SK-N-DZ (cell line): ENCODE results near the gene CALN1. TPM values are rescaled to one million over a fixed set of nuclear protein-coding genes. Genes with fewer than 3 reads are reported as not detected.
"Not testable (repeated sequence)": the region's sequence is repeated elsewhere in the genome, so short reads cannot be mapped to it uniquely, and the experiment has no call there.

ENCODE experiments used
- DNase-seq: peaks from one replicate; pipeline ENCODE4 v3.0.0-alpha.2; 2015; ENCODE audit warnings: low spot score
- polyA plus RNA-seq, 2 experiments: library from polyadenylated mRNA; depleted of rRNA; stranded (reverse); fragments of >200 nt; gene quantifications; 2 replicates each; pipeline ENCODE4 v1.2.3, GENCODE V29; 2014

CALN1 gene
- polyA plus RNA-seq (2014; cell fraction: cytosol; rRNA removed): 0.01 TPM in 1 of 2 replicates, not detected in the other
- not detected in 2 replicates for polyA plus RNA-seq (2014; cell fraction: nucleus; rRNA removed)

DNA sequence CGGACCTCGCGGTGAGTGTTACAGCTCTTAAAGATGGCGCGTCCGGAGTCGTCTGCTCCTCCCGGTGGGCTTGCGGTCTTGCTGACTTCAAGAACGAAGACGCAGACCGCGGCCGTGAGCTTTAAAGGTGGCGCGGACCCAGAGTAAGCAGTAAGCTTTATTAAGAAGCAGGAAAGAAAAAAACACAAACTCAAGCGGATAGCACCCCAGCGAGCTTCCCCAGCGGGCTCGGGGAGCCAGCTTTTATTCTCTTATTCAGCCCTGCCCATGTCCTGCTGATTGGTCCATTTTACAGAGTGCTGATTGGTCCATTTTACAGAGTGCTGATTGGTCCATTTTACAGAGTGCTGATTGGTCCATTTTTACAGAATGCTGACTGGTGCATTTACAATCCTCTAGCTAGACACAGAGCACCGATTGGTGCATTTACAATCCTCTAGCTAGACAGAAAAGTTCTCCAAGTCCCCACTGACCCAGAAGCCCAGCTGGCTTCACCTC lies at the start of gene CALN1:
Gene CALN1, minus strand, starts transcription at position 218 of the 498 bp plus-strand sequence.
- DNase-seq: not testable (repeated sequence)

DNA sequence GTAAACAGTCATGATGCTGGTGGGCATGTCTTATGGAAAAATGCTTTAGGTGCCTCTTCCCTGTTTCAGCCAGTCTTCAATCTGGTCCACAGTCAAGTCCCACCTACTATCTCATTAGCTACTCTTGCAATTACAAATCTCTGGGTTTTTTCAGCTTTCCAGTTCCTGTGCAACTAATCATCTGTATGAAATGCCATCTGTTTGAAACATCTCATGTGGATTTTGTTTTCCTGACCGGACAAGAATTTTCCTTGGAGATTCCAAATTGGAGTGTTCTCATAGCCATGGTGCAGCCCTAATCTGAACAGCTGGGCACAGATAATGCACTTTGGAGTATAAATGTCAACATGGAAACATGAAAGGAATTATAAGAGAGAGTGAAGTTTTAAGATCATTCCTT lies 41.3 kb upstream of the CALN1 start:
- DNase-seq: no peak

DNA sequence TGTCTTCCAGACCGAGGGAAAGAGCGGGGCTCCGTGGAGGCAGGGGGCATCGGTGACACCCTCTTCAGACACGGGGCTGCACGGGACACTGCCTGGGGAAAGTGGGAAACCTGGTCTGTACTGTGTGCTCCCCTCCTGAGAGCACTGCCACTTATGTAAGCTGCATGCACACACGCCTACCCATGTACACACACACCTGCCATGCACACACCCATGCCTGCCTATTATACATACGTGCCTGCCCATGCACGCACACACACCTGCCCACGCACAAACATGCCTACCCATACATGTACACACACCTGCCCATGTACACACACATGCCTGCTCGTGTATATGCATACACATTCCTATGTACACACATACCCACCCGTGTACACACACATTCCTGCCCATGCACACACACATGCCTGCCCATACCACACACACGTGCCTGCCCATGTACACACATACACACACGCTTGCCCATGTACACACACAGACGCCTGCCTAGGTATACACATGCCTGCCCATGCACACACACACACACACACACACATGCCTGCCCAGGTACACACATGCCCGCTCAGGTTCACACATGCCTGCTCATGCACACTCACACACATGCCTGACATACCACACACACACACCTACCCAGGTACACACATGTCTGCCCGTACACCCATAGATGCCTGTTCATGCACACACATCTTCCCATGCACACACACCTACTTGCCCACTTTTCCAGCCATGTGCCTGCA lies 35.5 kb upstream of the CALN1 start:
- DNase-seq: no peak

DNA sequence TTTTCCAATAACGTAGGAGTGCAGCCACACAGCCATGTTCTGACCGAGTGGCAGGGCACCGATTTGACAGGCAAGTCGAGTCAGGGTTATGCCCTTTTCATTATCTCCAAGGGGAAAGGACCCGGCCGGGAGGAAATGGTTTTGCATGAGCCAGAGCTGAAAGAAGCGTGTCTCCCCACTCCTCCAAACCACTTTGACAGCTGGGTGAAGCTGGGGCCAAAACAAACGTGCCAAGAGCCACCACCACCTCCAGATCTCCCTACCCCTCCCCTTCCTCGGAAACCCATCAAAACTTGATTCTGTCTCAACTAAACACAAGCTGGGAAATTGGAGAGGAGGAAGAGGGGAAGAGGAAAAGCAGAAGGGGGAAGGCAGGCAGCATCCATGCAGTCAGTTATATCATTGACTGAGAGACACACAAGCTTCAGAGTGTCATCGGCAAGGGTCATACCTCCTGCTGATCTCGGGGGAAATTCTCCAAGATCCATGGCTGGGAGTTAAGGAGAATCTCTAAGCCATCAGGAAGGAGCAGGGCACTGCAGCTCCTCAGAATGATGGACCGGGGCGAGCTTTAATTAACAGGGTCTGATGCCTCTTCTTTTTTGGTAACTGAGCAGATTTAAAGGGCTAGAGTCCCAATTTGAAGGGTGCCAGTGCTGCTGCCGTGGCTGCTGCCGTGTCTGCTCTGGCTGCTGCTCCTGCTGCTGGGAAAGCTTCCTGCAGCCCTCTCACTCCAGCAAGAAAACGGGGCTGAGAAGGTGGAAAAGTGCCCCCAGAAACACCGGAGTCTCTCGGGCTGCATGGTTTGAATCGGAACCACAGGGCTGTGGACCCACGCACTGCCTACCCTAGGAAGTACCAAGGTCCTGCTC lies 34.7 kb upstream of the CALN1 start:
- DNase-seq: no peak

DNA sequence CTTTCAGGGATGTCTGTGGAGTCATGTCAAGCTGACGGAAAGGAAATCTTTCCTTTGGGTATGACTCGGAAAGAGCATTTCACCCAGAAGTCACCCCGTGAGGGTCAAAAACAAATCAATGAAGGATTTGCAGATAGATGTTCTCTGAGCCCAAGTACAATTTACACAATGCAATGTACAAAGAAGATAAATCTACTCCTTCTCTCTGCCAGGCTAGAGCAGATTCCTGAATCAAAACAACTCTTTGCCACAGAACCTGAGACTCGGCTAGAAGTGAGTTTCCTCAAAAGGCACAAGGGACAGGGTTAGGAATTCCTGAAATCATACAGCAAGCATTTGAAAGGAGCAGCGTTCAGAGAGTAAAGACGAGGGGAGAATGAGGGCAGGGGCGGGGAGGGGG lies 34.0 kb upstream of the CALN1 start:
- no peak for DNase-seq

DNA sequence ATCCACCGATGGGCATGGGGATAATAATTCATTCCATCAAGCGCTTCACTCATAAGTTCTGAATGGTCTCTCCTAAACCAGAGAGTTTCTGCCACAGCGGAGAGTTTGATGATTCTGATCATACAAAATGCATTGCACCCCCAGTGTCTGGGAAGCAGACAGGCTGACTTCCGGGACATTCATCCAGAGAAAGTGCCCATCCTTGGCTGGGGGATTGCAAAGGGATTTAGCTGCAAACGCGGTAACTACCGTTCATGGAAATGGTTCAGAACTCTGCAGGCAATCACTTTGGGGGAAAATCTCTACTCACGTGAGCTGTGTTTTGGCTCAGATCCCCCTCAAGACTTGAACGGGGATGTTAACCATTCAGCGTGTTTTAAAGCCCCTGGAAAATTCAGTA lies 33.4 kb upstream of the CALN1 start:
- DNase-seq: no peak

DNA sequence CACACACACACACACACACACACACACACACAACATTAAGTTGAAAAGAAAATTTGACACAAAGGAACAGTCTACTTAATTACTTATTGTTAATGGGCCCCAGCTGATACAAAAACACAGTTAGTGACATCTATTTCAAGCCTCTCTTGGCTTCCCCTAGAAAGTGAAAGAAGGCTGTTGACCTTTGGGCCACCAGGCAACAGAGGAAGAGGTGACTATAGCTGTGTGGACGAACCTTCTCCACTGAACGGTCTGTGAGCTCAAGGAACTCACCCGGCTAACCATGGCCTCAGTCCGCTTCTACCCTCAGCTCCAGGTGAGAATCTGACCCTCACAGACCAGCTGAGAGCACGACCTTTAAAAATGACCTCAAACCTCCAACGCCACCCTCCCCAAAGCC lies 32.9 kb upstream of the CALN1 start:
- DNase-seq: no peak

DNA sequence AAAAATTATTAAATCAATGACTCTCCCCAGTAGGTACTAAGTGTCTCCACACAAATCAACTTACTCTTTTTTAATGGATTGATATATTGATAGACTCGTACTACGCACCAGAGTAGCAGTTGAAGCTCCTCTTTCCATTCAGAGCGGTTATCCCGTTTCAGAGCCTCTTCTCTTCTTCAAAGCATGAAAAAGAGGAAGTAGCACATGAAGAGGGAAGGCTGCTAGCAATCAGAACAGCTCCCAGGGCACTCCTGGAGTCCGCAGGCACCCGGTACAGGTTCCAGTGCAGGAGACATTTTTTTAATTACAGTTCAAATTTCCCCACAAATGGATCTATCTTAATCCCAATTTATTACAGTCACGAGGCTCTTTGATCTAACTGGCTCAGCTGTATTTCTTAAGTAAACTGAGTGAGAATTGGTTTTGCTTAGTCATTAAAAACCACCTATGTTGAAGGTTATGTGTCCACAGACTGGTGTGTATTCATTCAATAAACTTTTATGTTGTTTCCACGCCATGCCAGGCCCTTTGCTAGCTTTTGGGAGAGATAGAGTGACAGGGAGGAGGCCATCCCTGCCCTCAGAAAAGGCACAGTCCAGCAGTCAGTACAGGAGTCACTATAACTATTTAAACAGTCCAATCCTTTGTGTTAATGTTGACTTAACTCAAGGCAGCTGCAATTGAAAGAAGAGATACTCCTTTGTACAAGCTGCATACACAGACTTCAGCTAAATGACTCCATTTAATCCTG lies 32.1 kb upstream of the CALN1 start:
- DNase-seq: no peak

DNA sequence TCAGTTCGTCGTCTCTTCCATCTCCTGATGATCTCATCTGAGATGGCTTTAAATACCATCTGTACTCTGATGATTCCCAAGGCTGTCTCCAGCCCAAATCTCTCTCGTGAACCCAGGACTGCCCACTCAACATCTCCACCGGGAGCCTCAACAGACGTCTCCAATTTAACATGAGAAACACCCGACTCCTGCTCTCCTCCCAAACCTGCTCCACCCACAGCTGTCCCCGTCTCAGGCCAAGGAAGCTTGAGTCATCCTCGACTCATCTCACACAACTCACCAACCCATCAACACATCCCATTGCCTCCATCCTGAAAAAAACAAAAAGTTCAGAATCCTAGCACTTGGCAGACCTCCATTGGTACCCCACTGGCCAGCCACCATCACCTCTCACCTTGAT lies 29.7 kb upstream of the CALN1 start:
- no peak for DNase-seq

DNA sequence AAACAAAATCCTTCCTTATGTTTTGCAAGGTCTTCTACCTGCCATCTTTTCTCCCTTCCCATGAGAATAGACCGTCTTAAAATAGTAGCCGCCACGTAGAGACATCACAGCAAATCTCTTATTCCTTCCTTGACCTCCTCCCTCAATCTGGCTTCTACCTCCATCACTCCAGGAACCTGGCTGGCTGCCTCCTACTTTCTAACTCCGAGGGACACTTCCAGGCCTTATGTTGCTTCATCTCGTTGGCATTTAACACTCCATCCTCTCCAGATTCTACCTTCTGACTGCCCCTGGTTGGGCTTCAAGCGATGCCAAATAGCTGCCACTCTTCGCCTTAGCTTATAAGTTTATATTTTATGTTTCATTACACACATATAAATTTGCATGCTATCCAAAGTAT lies 26.4 kb upstream of the CALN1 start:
- no peak for DNase-seq

DNA sequence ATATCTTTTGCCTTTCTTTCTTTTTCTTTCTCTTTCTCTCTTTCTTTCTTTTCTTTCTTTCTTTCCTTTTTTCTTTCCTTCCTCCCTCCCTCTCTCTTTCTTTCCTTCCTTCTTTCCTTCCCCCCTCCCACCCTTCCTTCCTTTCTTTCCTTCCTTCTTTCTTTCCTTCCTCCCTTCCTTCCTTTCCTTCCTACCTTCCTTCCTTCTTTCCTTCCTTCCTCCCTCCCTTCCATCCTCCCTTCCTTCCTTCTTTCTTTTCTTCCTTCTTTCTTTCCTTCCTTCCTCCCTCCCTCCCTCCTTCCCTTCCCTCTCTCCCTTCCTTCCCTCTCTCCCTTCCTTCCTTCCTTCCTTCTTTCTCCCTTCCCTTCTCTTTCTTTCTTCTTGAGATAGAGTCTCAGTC lies 25.5 kb upstream of the CALN1 start:
- DNase-seq: no peak

DNA sequence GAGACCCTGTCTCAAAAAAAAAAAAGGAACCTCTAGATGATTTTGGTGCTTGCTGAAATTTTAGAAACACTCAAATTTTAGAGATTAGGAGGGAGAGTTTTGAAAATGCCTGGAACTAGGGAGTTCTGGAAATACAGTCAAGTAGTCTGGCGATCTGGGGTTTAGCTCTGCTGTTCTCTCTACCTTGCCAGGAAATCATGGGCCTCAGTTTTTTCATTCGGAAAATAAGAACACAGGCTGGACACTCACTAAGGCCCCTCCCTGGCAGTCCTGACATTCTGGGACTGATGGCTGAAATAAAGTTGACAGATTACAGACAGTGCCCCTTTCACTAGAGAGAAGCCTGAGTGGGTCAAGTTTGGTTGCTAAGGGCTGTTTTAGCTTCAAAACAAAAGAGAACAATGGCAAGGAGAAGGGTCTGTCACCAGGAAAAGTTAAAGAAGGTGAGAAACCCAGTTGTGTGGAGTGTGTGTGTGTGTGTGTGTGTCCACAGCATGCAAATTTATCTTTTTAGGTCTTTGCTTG lies 25.0 kb upstream of the CALN1 start:
- DNase-seq: no peak

DNA sequence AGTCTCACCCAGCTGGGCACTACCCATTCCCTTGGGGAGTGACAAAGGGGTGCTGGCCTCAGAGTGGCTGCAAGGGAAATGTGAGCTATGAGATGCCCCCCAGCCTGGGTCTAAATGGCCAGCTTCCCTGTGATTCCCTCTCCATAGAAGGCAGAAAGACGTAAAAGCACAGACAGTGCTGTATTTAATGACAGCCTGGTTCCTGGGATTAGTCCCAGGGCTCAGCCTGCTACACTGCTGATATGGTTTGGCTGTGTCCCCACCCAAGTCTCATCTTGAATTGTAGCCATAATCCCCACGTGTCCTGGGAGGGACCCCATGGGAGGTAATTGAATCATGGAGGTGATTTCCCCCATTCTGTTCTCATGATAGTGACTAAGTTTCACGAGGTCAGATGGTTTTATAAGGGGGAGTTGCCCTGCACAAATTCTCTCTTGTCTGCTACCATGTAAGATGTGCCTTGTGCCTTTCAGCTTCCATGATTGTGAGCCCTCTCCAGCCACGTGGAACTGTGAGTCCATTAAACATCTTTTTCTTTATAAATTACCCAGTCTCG lies 23.9 kb upstream of the CALN1 start:
- no peak for DNase-seq

DNA sequence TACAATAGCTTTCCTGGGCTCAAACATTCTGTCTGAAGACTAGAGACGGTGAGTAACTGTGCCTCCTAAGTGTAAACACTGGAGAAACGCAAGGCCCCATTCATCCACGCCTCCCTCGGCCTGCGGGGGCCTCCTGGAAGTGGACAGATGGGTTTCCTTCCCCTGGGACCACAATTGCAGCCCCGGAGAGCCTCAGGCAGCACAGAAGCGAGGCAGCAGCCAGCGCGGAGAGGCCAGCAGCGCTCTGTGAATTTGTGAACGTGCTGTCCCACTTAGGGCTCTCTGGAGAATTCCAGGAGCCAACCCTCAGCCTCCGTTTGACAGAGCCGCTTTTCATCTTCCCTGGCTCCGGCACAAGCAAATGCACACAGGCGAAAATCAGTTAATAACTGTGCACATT lies 23.2 kb upstream of the CALN1 start:
- DNase-seq: peak; percentile 66

DNA sequence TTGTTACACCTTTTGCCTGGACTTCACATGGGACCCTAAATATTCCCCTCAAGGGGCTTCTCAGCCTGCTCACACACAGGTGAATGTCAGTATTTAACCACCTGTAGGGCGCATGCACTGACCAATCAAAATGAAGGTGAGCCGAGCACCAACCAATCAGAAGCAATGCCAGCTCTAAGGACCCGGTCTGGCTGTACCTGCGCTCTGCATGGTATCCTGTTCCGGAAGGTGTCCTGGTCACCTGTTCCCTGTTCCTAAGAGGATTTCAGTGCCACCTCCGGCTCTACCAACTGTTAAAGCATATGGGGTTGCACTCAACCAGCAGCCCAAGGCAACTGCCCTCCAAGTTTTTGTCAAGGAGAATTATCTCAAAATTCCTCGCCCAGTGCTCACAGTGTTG lies 18.4 kb upstream of the CALN1 start:
- DNase-seq: no peak

DNA sequence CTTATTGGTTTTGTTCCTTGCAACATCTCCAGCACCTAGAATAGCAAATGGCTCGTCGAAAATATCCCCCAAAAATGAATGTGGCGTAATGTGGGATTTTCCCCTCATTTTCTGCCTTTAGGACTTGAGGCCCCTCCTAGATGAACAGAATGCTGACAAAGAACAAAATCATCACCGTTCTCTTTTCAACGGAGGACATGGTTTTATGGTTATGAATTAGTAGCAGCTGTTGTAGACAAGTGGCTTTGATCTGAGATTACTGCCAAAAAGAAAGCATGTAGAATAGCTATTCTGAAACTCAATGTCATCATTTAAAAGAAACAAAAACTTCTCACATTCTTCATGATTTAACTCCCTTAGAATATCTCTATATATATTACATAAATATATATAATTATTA lies 17.2 kb upstream of the CALN1 start:
- no peak for DNase-seq

DNA sequence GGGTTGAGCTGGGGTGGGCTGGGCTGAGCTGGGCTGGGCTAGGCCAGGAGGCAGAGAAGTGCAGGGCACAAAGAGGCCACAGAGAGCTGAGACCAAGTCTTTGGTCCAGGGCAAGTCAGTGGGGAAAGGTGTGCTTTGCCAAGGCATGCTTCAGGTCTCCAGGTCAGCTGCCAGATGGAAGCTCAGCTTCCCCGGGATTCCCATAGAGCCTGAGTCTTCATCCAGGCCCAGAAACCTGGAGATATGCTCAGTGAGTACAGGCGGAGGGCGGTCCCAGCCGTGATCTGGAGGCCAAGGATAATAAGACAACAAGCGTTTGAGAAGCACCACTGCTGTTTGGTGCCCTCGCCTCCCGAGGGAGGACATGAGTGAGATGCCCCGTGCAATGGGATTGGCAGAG lies 4.7 kb upstream of the CALN1 start:
- no peak for DNase-seq

DNA sequence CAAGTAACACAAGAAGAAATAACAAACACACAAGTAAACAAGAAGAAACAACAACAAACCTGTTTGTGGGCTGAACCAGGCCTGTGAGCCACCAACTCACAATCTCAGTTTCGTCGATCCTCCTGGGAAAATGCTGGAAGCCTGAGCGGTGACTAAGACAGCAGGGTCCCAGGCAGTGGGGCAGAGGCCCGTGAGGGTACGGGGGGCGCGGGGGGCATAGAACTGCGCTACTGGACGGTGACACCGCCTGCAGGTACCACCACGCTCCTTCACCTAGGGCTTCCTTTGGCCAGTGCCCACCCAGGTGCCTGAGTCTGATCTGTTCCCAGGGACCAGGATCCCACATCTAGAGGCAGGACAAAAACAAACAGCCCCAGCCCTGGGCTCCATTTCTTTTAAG lies 3.4 kb upstream of the CALN1 start:
- no peak for DNase-seq

DNA sequence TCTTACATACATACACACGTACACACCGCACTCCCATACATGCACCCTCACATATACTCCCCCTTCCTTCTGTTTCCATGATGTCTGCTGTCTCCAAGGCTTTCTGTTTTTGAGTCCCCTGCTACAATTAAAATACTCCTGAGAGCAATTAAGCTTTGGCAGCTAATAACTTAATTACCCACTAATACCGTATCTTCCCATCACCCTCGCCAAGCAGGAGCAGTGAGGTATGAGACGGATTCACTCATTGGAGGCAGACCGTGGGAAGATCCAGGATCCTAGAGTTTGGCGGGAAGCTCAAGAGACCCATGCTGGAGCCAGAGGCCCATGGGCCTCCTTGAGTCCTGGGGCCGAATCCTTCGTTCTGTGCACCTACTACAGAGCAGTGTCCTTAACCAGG lies 1.7 kb upstream of the CALN1 start:
- no peak for DNase-seq

DNA sequence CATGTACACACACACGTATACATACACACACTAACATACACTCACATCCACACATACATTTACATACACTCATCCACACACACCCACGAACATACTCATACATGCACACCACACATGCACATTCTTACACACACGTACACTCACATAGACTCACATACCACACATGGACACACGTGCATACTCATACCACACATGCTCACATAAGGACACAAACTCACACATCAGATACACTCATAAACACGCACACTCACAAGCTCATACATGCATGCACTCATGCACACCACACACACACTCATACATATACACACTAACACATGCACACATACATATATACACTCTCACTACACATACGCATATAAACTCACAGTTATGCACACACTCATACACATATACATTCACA lies 1.2 kb upstream of the CALN1 start:
- no peak for DNase-seq

DNA sequence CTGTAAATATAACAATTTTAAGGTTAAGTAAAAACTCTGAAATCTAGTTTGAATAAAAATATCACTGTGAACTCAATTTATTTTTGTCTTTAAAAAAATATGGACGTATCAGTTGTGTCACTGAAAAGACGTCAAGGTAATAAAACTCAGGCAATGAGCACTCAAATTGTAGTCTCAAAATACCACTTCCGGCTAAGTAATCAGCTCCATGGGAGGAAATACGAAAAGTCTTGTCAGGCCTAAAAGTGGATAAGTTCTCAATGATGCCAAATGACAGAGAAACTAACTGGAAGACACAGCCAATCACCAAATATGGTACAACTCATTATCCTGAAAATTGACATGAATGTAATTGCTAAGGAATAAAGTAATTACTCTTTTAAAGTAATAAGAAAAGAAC lies 719 bp downstream of the CALN1 start:
- no peak for DNase-seq
